LoVo (cell line): Measurements from ENCODE around the gene PTTG2.

ENCODE experiments used
- DNase-seq: peaks from one replicate; pipeline ENCODE4 v3.0.0-alpha.2; 2016; ENCODE audit warnings: low spot score

PTTG2 gene

DNA sequence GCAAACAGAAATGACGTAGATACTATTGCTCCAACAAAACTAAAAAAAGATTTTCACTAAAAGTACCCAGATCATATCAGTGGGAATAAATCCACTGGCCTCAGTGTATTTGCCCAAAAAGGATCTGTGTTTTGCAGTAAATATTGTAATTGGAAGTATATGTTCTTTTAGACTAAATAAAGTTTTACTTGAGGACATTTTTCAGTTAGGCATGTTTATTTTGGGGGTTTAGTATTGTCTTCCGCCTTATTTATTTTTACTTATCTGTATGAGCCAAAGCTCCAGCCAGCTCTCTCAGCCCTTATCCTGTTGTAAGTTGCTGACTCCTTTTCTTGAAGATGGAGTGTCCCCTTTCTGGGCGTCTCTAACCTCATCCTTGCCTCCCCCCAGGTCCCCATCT is 49.8 kb downstream of the PTTG2 start:
- DNase-seq, result no peak
